A549 (cell line): ENCODE results near the gene OBP2A. TPM values are rescaled to one million over a fixed set of nuclear protein-coding genes. Genes with fewer than 3 reads are reported as not detected.

Source experiments
- ATAC-seq, 2 experiments: fragments of 200-7000 bp in 1 of 2; fragments of >200 bp in 1 of 2; cut with Nextera tagmentation in 1 of 2; cut with Tn5 transposase in 1 of 2; 3 replicates each; pipeline versions ENCODE4 v1.8.0 to v1.9.1; 2018 to 2020; ENCODE audit warnings: mild to moderate bottlenecking in 1 of 2, moderate library complexity in 1 of 2
- CTCF ChIA-PET: fragments of 300-600 bp; sonication (Branson Sonifier 250); formaldehyde crosslinking; extraction: SDS; loops from one replicate; lab custom pipeline; 2021; ENCODE audit warnings: antibody characterized with exemption, inconsistent platforms; lab: Yijun Ruan, JAX
- POLR2A ChIA-PET: fragments of 350-600 bp; formaldehyde crosslinking; extraction: SDS; loops from one replicate; lab custom pipeline; 2021; ENCODE audit warnings: antibody characterized with exemption, inconsistent platforms; lab: Yijun Ruan, JAX
- DNase-seq, 2 experiments: peaks; one replicate each; pipeline versions ENCODE4 v3.0.0 to v3.0.0-alpha.2; 2011 to 2016; ENCODE audit warnings: low read depth in 1 of 2, low spot score in 1 of 2
- FAIRE-seq: peaks from 2 replicates; lab custom pipeline; 2011; peaks lifted over from hg19 to GRCh38; lab: Jason Lieb, UNC
- H3K27ac ChIP-seq, 2 experiments: fragments of >200 bp; sonication (Bioruptor Twin); formaldehyde crosslinking; 3 replicates each; pipeline ENCODE4 v1.5.1; 2016 to 2017
- H3K4me1 ChIP-seq: fragments of >200 bp; sonication (Bioruptor Twin); formaldehyde crosslinking; 3 replicates; pipeline ENCODE4 v1.6.1; 2016
- H3K4me2 ChIP-seq: fragments of >200 bp; sonication (Bioruptor Twin); formaldehyde crosslinking; 3 replicates; pipeline ENCODE4 v1.6.1; 2016
- H3K4me3 ChIP-seq: fragments of >200 bp; sonication (Bioruptor Twin); formaldehyde crosslinking; 3 replicates; pipeline ENCODE4 v1.5.1; 2016
- H3K9me3 ChIP-seq: fragments of >200 bp; sonication (Bioruptor Twin); formaldehyde crosslinking; 3 replicates; pipeline ENCODE4 v1.6.1; 2016
- BCL3 ChIP-seq: fragments of >200 bp; sonication (Bioruptor Twin); formaldehyde crosslinking; IDR thresholded peaks from 3 replicates; pipeline ENCODE4 v1.6.1; 2016
- BHLHE40 ChIP-seq: IDR thresholded peaks from 2 replicates; pipeline ENCODE4 v1.6.1; 2012; ENCODE audit warnings: low read depth, low read length, inconsistent platforms
- CHD4 ChIP-seq: fragments of 200-600 bp; sonication (generic); IDR thresholded peaks from 2 replicates; pipeline ENCODE4 v1.6.1; 2016; ENCODE audit warnings: antibody characterized with exemption, mild to moderate bottlenecking, borderline replicate concordance
- EP300 ChIP-seq, 2 experiments: fragments of >200 bp; sonication (Bioruptor Twin); formaldehyde crosslinking; IDR thresholded peaks; 2 replicates in 1 of 2; 3 replicates in 1 of 2; pipeline ENCODE4 v1.6.1; 2016 to 2017
- FOSL2 ChIP-seq, 2 experiments: fragments of 450-650 bp in 1 of 2; fragments of >200 bp in 1 of 2; sonication (Bioruptor Twin) in 1 of 2; formaldehyde crosslinking; IDR thresholded peaks; 2 replicates each; pipeline versions ENCODE4 v1.5.0 to v1.6.1; 2016 to 2020; ENCODE audit warnings: mild to moderate bottlenecking in 1 of 2, moderate library complexity in 1 of 2
- HEYL ChIP-seq: fragments of 250-450 bp; sonication (Bioruptor Pico); IDR thresholded peaks from 2 replicates; pipeline ENCODE4 v1.8.0; 2021; ENCODE audit warnings: mild to moderate bottlenecking, moderate library complexity
- HOXA7 ChIP-seq: fragments of 250-450 bp; sonication (Bioruptor Pico); IDR thresholded peaks from 2 replicates; pipeline ENCODE4 v1.5.0; 2020; ENCODE audit warnings: mild to moderate bottlenecking, moderate library complexity
- HOXB5 ChIP-seq: fragments of 250-450 bp; sonication (Bioruptor Pico); IDR thresholded peaks from 2 replicates; pipeline ENCODE4 v1.5.0; 2020; ENCODE audit warnings: mild to moderate bottlenecking, moderate library complexity
- JUNB ChIP-seq: fragments of >200 bp; sonication (Bioruptor Twin); formaldehyde crosslinking; IDR thresholded peaks from 2 replicates; pipeline ENCODE4 v1.6.1; 2016
- KDM5A ChIP-seq: fragments of 200-600 bp; sonication (generic); IDR thresholded peaks from 2 replicates; pipeline ENCODE4 v1.6.1; 2016; ENCODE audit warnings: antibody characterized with exemption, mild to moderate bottlenecking
- MAX ChIP-seq: IDR thresholded peaks from 2 replicates; pipeline ENCODE4 v1.6.1; 2012
- MAZ ChIP-seq: fragments of 150-350 bp; IDR thresholded peaks from 2 replicates; pipeline ENCODE4 v1.6.1; 2014; ENCODE audit warnings: antibody characterized with exemption, low read depth, low read length, borderline replicate concordance
- MYC ChIP-seq: IDR thresholded peaks from 2 replicates; pipeline ENCODE4 v1.6.1; 2012; ENCODE audit warnings: mild to moderate bottlenecking, inconsistent platforms, low read length, improper control_type of control experiment, borderline replicate concordance
- PHF8 ChIP-seq: fragments of 200-600 bp; sonication (generic); IDR thresholded peaks from 2 replicates; pipeline ENCODE4 v1.6.1; 2016; ENCODE audit warnings: low read depth, mild to moderate bottlenecking, antibody characterized with exemption, moderate library complexity, borderline replicate concordance
- POLR2A ChIP-seq: IDR thresholded peaks from 2 replicates; pipeline ENCODE4 v1.6.1; 2012; ENCODE audit warnings: mild to moderate bottlenecking, low read length
- POLR2AphosphoS2 ChIP-seq: conservative IDR thresholded peaks from 2 replicates; pipeline ENCODE4 v1.6.1; 2012; ENCODE audit warnings: low read length, improper control_type of control experiment, inconsistent platforms
- RAD21 ChIP-seq, 2 experiments: fragments of >200 bp in 1 of 2; sonication (Bioruptor Twin) in 1 of 2; formaldehyde crosslinking in 1 of 2; IDR thresholded peaks in 1 of 2; conservative IDR thresholded peaks in 1 of 2; 2 replicates in 1 of 2; 3 replicates in 1 of 2; pipeline ENCODE4 v1.6.1; 2012 to 2018; ENCODE audit warnings: inconsistent platforms in 1 of 2
- RARB ChIP-seq: fragments of 250-450 bp; sonication (Bioruptor Pico); IDR thresholded peaks from 2 replicates; pipeline ENCODE4 v1.8.0; 2021; ENCODE audit warnings: mild to moderate bottlenecking, moderate library complexity
- RNF2 ChIP-seq: fragments of 200-600 bp; sonication (generic); IDR thresholded peaks from 2 replicates; pipeline ENCODE4 v1.6.1; 2016; ENCODE audit warnings: low read depth, mild to moderate bottlenecking, antibody characterized with exemption, moderate library complexity, borderline replicate concordance
- TFCP2L1 ChIP-seq: fragments of 250-450 bp; sonication (Bioruptor Pico); IDR thresholded peaks from 2 replicates; pipeline ENCODE4 v1.5.0; 2021; ENCODE audit warnings: mild to moderate bottlenecking
- TP53 ChIP-seq: fragments of 250-450 bp; sonication (Bioruptor Pico); IDR thresholded peaks from 2 replicates; pipeline ENCODE4 v1.5.0; 2021; ENCODE audit warnings: mild to moderate bottlenecking, moderate library complexity
- ZC3H11A ChIP-seq: fragments of 450-650 bp; IDR thresholded peaks from 2 replicates; pipeline ENCODE4 v1.6.1; 2014; ENCODE audit warnings: antibody characterized with exemption, mild to moderate bottlenecking
- ZFP36 ChIP-seq: fragments of 450-650 bp; IDR thresholded peaks from 2 replicates; pipeline ENCODE4 v1.6.1; 2014; ENCODE audit warnings: borderline replicate concordance; ENCODE audit not compliant: partially characterized antibody
- ZSCAN20 ChIP-seq: fragments of 250-450 bp; sonication (Bioruptor Pico); IDR thresholded peaks from 2 replicates; pipeline ENCODE4 v1.8.0; 2022; ENCODE audit warnings: mild to moderate bottlenecking, moderate library complexity
- WGBS: methylation state at CpG from one replicate; pipeline ENCODE4 v1.1.6; 2017; ENCODE audit errors: missing lambda C conversion rate; 5-methylcytosine and 5-hydroxymethylcytosine counted together
- polyA plus RNA-seq, 4 experiments: library from polyadenylated mRNA; depleted of rRNA in 3 of 4; stranded (reverse); fragments of >200 nt; fragmentation: RNase III in 1 of 4; extraction: RNeasy Plus Mini Kit Qiagen cat#74134 plus additional on column Dnase treatment in 1 of 4; gene quantifications; 2 replicates in 3 of 4; 3 replicates in 1 of 4; pipeline ENCODE4 v1.2.3, GENCODE V29; 2011 to 2017
- TF ChIP-seq, protein P1 (sequence below): fragments of 450-650 bp; IDR thresholded peaks from 2 replicates; pipeline ENCODE4 v1.6.1; 2014; ENCODE audit warnings: antibody characterized with exemption
- TF ChIP-seq, protein P2 (sequence below): fragments of 250-450 bp; sonication (Bioruptor Pico); IDR thresholded peaks from 2 replicates; pipeline ENCODE4 v1.5.0; 2020; ENCODE audit warnings: low read depth, mild to moderate bottlenecking, moderate library complexity
- TF ChIP-seq, protein P3 (sequence below): fragments of 250-450 bp; sonication (Bioruptor Pico); IDR thresholded peaks from 2 replicates; pipeline ENCODE4 v1.5.0; 2021; ENCODE audit warnings: mild to moderate bottlenecking, moderate library complexity, borderline replicate concordance
- TF ChIP-seq, protein P4 (sequence below): fragments of 150-350 bp; IDR thresholded peaks from 2 replicates; pipeline ENCODE4 v1.6.1; 2014; ENCODE audit warnings: low read depth, mild to moderate bottlenecking, low read length
- TF ChIP-seq, protein P5 (sequence below): IDR thresholded peaks from 2 replicates; pipeline ENCODE4 v1.6.1; 2012; ENCODE audit warnings: low read depth, borderline replicate concordance

OBP2A gene
- polyA plus RNA-seq, 2 of the 4 experiments (the other 2 are of a cell fraction) = not detected

GRCh38 chr9:135575995-135576631 lies 30.2 kb downstream of the OBP2A start:
- Histone ChIP-seq H3K9me3 (no peaks in the 10 kb centered on the region), H3K27ac (no peak overlapping the region), H3K4me2 (no peak overlapping the region), H3K4me1 (no peaks in the 10 kb centered on the region), H3K4me3 (no peak overlapping the region)
- ATAC-seq (no peak; a peak in 1 of 6 replicates), DNase-seq (no peak), FAIRE-seq (no peak)
- ChIA-PET POLR2A (no interaction called here), CTCF (interaction anchor here (2.4 to 2.7 kb wide), 2 partner anchors 9 to 71 kb away, joined by 5 to 8 read pairs; no protein-coding TSS in a partner anchor)
- TF ChIP-seq ZC3H11A (no peak), RARB (no peak), ZSCAN20 (CRISPR knock-in tag) (no peak), TP53 (CRISPR knock-in tag) (no peak), BHLHE40 (no peak), TFCP2L1 (CRISPR knock-in tag) (no peak), POLR2AphosphoS2 (no peak), KDM5A (no peak), MYC (no peak), JUNB (no peak), HOXA7 (CRISPR knock-in tag) (no peak), ZFP36 (no peak), BCL3 (no peak), EP300 (IDR thresholded peaks at IDR 0.05) (no peak), MAZ (no peak), PHF8 (no peak)
- TF ChIP-seq, protein P1, sequence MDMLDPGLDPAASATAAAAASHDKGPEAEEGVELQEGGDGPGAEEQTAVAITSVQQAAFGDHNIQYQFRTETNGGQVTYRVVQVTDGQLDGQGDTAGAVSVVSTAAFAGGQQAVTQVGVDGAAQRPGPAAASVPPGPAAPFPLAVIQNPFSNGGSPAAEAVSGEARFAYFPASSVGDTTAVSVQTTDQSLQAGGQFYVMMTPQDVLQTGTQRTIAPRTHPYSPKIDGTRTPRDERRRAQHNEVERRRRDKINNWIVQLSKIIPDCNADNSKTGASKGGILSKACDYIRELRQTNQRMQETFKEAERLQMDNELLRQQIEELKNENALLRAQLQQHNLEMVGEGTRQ = no peak
- TF ChIP-seq, protein P2, sequence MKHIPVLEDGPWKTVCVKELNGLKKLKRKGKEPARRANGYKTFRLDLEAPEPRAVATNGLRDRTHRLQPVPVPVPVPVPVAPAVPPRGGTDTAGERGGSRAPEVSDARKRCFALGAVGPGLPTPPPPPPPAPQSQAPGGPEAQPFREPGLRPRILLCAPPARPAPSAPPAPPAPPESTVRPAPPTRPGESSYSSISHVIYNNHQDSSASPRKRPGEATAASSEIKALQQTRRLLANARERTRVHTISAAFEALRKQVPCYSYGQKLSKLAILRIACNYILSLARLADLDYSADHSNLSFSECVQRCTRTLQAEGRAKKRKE = no peak
- TF ChIP-seq, protein P3, sequence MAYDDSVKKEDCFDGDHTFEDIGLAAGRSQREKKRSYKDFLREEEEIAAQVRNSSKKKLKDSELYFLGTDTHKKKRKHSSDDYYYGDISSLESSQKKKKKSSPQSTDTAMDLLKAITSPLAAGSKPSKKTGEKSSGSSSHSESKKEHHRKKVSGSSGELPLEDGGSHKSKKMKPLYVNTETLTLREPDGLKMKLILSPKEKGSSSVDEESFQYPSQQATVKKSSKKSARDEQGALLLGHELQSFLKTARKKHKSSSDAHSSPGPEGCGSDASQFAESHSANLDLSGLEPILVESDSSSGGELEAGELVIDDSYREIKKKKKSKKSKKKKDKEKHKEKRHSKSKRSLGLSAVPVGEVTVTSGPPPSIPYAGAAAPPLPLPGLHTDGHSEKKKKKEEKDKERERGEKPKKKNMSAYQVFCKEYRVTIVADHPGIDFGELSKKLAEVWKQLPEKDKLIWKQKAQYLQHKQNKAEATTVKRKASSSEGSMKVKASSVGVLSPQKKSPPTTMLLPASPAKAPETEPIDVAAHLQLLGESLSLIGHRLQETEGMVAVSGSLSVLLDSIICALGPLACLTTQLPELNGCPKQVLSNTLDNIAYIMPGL (CRISPR knock-in tag) = no peak
- 40% methylated on average over 18 of the region's 22 CpGs for WGBS

GRCh38 chr9:135577256-135577655 lies 31.3 kb downstream of the OBP2A start:
- no peaks in the 10 kb centered on the region for H3K9me3 ChIP-seq
- POLR2A ChIA-PET = no interaction called here
- no peak overlapping the region for H3K4me3 ChIP-seq
- WGBS = 28% methylated on average over 10 of the region's 10 CpGs
- FAIRE-seq (no peak), DNase-seq (no peak), ATAC-seq (no peak)
- no peak overlapping the region for H3K27ac ChIP-seq
- no peak overlapping the region for H3K4me2 ChIP-seq
- CTCF ChIA-PET = no interaction called here
- H3K4me1 ChIP-seq = no peaks in the 10 kb centered on the region
- TF ChIP-seq POLR2AphosphoS2 = no peak
- TF ChIP-seq CHD4 = no peak
- no peak for TF ChIP-seq HEYL (CRISPR knock-in tag)
- TF ChIP-seq ZC3H11A = no peak
- TF ChIP-seq RAD21 (conservative IDR thresholded peaks at IDR 0.05 in 1 of 2, IDR thresholded peaks at IDR 0.05 in 1 of 2) = no peak
- no peak for TF ChIP-seq FOSL2 (IDR thresholded peaks at IDR 0.05)
- TF ChIP-seq FOSL2 (CRISPR knock-in tag; IDR thresholded peaks at IDR 0.05) = no peak
- no peak for TF ChIP-seq BCL3
- TF ChIP-seq, protein P4, sequence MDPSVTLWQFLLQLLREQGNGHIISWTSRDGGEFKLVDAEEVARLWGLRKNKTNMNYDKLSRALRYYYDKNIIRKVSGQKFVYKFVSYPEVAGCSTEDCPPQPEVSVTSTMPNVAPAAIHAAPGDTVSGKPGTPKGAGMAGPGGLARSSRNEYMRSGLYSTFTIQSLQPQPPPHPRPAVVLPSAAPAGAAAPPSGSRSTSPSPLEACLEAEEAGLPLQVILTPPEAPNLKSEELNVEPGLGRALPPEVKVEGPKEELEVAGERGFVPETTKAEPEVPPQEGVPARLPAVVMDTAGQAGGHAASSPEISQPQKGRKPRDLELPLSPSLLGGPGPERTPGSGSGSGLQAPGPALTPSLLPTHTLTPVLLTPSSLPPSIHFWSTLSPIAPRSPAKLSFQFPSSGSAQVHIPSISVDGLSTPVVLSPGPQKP = no peak
- no peak for TF ChIP-seq RNF2
- TF ChIP-seq HOXB5 (CRISPR knock-in tag) = no peak
- TF ChIP-seq, protein P5, sequence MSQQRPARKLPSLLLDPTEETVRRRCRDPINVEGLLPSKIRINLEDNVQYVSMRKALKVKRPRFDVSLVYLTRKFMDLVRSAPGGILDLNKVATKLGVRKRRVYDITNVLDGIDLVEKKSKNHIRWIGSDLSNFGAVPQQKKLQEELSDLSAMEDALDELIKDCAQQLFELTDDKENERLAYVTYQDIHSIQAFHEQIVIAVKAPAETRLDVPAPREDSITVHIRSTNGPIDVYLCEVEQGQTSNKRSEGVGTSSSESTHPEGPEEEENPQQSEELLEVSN = no peak
- TF ChIP-seq POLR2A = no peak
- no peak for TF ChIP-seq TFCP2L1 (CRISPR knock-in tag)
- no peak for TF ChIP-seq MAX
